Mammary epithelial cell (primary cell): ENCODE data around the gene NUP98.

Experiments
- EZH2 ChIP-seq: IDR thresholded peaks from 2 replicates; pipeline ENCODE4 v1.6.1; 2012; ENCODE audit warnings: low read length, inconsistent platforms, borderline replicate concordance
- TF ChIP-seq, protein P1 (sequence below), 2 donors: IDR thresholded peaks in 1 of 2; conservative IDR thresholded peaks in 1 of 2; 2 replicates each; pipeline ENCODE4 v1.5.1; 2011 to 2012; ENCODE audit warnings: inconsistent platforms in 2 of 2, low read length in 2 of 2, mild to moderate bottlenecking in 2 of 2, control low read depth in 1 of 2, low read depth in 1 of 2; ENCODE audit not compliant: insufficient read depth in 1 of 2; ENCODE audit errors: extremely low read depth in 1 of 2

DNA sequence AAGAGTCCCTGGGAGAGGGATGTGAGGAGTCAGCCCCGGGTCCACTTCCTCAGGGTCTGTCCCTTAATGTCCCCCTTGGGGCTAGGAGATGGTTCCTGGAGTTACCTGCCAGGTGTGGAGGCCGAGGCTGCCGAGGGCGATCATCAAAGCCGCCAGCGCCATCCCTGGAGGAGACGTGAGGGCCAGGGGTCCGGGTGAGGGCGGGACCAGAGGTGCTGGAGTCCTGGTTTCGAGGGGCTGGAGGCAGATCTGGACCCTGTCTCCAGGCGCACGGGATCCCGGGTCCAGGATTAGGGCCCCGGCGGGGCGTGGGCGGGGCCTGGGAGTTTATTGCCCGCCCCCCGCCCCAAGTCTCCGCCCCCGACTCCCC is 155.7 kb downstream of the NUP98 start, which contains the start of gene ART5:
- TF ChIP-seq, protein P1, sequence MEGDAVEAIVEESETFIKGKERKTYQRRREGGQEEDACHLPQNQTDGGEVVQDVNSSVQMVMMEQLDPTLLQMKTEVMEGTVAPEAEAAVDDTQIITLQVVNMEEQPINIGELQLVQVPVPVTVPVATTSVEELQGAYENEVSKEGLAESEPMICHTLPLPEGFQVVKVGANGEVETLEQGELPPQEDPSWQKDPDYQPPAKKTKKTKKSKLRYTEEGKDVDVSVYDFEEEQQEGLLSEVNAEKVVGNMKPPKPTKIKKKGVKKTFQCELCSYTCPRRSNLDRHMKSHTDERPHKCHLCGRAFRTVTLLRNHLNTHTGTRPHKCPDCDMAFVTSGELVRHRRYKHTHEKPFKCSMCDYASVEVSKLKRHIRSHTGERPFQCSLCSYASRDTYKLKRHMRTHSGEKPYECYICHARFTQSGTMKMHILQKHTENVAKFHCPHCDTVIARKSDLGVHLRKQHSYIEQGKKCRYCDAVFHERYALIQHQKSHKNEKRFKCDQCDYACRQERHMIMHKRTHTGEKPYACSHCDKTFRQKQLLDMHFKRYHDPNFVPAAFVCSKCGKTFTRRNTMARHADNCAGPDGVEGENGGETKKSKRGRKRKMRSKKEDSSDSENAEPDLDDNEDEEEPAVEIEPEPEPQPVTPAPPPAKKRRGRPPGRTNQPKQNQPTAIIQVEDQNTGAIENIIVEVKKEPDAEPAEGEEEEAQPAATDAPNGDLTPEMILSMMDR (conservative IDR thresholded peaks at IDR 0.05 in 1 of 2, IDR thresholded peaks at IDR 0.05 in 1 of 2; ENCODE audit: extremely low read depth in 1 of 2, insufficient read depth in 1 of 2, low read depth in 1 of 2, low read length in 2 of 2), result no peak
- TF ChIP-seq EZH2, result no peak
